Jurkat, Clone E6-1 (cell line): ENCODE data around the gene ITPRIPL1.

Source experiments
- DNase-seq: peaks from one replicate; pipeline ENCODE4 v3.0.0-alpha.2; 2011; ENCODE audit warnings: low read depth, low spot score
- H3K4me3 ChIP-seq: 2 replicates; pipeline ENCODE4 v1.5.1; 2011; ENCODE audit warnings: mild to moderate bottlenecking, low read length, control low read depth, moderate library complexity

Gene ITPRIPL1

DNA sequence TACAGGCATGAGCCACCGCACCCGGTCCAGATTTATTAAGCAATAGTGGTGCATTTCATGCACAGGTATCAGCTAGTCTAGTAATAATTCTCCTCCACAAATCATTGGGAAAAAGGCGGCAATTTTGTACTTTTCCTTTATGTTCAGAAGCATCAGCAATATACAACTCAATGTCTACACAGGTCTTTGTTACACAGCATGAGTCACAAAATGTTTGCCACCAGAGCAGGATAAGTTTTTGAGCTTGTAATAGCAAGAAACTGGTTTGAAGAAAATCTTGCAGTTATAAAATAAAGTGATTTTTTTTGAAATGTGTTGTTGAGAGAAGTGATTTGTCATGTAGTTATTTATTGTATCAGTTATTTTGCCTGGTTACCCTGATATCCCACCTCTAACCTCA lies 4.8 kb upstream of the ITPRIPL1 start:
- no peak overlapping the region for H3K4me3 ChIP-seq
- no peak for DNase-seq

DNA sequence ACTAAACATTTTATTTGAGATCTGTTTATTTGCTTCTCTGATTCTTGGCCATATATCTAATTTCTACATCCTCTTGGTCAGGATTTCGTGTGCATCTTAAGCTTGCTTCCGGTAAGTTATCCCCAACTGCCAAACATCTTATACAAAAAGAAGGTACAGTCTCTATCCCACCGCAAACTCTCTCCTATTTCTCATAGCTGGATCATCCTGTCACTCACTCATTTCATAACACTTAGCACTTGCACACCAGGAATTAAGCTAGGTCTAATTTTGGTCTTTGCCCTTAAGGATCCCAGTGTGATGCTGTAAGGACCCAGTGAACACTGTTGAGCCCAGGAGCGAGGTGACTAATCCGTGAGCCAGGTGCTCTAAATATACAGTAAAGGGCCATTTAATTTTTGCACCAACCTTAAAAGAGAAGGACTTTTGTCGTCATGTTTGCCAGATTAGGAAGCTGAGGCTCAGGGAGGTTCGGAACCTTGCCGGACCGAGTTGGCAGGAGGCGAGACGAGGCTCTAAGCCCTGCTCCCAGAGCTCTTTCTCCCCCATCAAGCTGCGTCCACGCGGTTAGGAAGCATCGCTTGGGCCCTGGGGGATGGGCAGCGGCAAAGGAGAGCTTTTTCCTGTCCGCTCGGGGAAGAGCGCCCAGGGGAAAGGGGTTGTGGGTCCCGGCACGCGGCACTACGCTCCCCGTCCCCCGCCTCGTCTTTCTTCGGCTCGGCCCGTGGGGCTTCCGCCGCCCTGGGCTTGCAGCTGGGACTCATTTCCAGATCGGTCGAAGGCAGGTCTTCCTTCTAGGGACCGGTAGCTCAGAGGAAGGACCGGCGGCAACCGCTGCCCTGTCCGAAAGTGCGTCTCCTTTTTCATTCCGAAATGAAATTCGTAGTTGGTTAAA lies 4.1 kb upstream of the ITPRIPL1 start:
- no peak for DNase-seq

DNA sequence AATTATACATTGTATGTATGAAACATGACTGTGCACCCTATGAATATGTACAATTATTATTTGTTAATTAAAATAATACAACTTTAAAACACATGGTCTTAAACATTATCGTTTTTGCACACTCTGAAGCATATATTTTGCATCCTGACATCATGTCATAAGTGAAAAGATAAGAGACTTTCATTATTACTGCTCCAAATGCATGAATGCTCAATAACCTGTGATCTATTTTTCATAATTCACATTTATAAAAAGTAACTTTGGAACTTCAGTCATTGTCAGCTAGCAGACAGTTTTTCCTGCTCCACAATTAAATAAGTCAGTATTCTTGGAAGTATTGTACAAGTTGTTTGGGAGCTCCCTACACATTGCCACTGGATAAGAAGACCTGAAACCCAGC lies 1.3 kb upstream of the ITPRIPL1 start:
- DNase-seq, result no peak

More for the DNA sequence above, 4.1 kb upstream of the ITPRIPL1 start:
- H3K4me3 ChIP-seq, result peak overlapping the region; percentile 54

GRCh38 chr2:96324721-96325040 lies 436 bp upstream of the ITPRIPL1 start:
- DNase-seq, result no peak
- H3K4me3 ChIP-seq, result peak overlapping the region; percentile 86

More for the DNA sequence above, 1.3 kb upstream of the ITPRIPL1 start:
- H3K4me3 ChIP-seq, result no peak overlapping the region

- DNase-seq, result no peak
- H3K4me3 ChIP-seq, result peak overlapping the region; percentile 86
These were observed 753 bp downstream of the ITPRIPL1 start for GRCh38 chr2:96325884-96326255.

GRCh38 chr2:96326564-96326963 lies 1.4 kb downstream of the ITPRIPL1 start:
- no peak for DNase-seq
- peak overlapping the region; percentile 86 for H3K4me3 ChIP-seq

- no peak for DNase-seq
- H3K4me3 ChIP-seq, result no peak overlapping the region
These were observed 2.1 kb downstream of the ITPRIPL1 start for GRCh38 chr2:96326990-96327820.

GRCh38 chr2:96329456-96329855 lies 4.3 kb downstream of the ITPRIPL1 start:
- DNase-seq, result no peak
- no peak overlapping the region for H3K4me3 ChIP-seq

- no peak for DNase-seq
- H3K4me3 ChIP-seq, result no peak overlapping the region
These were observed 4.8 kb downstream of the ITPRIPL1 start for GRCh38 chr2:96329874-96330273.

DNA sequence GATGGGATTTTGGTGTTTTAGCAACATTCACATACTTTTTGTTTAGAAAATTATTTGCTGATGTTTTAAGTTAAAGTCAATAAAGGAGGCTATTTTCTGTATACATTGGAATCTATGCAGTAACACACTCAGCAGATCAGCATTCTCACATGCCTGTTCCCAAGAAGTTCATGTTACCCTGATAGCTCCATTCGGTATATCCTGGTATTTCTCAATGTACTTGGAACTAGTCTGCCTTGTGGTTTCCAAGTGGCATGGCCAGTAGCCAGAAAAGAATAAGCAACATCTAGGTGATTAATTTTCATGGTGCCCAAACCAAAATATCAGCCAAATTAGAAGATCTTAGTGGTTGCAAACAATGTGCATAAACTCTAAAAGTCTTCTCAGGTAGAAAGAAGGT lies 5.3 kb downstream of the ITPRIPL1 start:
- no peak for DNase-seq
- no peak overlapping the region for H3K4me3 ChIP-seq

GRCh38 chr2:96333708-96334107 lies 8.6 kb downstream of the ITPRIPL1 start:
- H3K4me3 ChIP-seq, result no peak overlapping the region
- no peak for DNase-seq

- DNase-seq, result no peak
- peak overlapping the region; percentile 77 for H3K4me3 ChIP-seq
These were observed 11.1 kb downstream of the ITPRIPL1 start for GRCh38 chr2:96336104-96336775.

- peak overlapping the region; percentile 77 for H3K4me3 ChIP-seq
- no peak for DNase-seq
These were observed 11.8 kb downstream of the ITPRIPL1 start for GRCh38 chr2:96336873-96337272.

GRCh38 chr2:96340493-96341414 lies 15.6 kb downstream of the ITPRIPL1 start:
- H3K4me3 ChIP-seq, result no peak overlapping the region
- DNase-seq, result no peak

GRCh38 chr2:96341641-96342040 lies 16.5 kb downstream of the ITPRIPL1 start:
- DNase-seq, result no peak
- H3K4me3 ChIP-seq, result no peak overlapping the region

DNA sequence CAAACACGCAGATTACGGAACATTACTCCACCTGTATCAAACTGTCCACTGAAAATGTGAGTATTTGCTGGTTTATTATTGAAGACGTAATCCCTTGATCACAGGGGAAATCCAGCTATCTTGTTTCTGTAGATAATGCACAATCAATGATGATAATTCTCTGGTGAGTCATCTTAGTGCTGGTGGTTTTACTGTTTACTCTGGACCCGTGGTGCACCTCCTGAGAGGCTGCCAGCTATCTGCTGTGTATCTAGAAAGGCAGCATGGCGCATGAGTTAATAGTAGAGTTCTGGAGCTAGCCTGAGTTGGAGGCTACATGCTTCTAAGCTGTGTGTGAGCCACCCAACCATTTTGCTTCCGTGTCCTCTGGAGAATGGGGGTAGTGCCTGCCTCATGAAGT lies 17.0 kb downstream of the ITPRIPL1 start:
- H3K4me3 ChIP-seq, result no peak overlapping the region
- no peak for DNase-seq

GRCh38 chr2:96344011-96344410 lies 18.9 kb downstream of the ITPRIPL1 start:
- no peak for DNase-seq
- no peak overlapping the region for H3K4me3 ChIP-seq

DNA sequence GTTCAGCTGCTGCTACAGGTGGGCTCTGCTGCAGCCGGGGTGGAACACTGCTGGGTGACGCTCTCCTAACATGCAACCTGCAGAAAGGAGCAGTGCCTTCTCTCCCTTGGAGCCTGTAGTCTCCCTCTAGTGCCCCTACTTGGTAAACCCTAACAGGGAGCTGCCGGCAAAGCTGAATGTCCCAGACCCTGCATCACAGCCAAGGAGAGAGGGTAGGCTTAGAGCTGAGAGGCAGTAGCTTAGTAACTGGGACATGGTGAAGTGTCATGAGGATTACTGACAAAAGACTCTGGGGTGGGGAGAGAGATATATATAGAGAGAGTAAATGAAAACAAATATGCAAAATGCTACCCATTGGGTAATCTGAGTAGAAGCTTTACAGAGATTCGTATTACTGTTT lies 20.3 kb downstream of the ITPRIPL1 start:
- no peak overlapping the region for H3K4me3 ChIP-seq
- DNase-seq, result no peak
